Measurements from ENCODE around the gene HSF5.
A peak's percentile ranks its signal among the peaks of the same experiment; 100 is the strongest.

The HSF5 gene

GRCh38 chr17:58421711-58422110 lies 66.5 kb downstream of the HSF5 start:
- TF ChIP-seq, protein P1, sequence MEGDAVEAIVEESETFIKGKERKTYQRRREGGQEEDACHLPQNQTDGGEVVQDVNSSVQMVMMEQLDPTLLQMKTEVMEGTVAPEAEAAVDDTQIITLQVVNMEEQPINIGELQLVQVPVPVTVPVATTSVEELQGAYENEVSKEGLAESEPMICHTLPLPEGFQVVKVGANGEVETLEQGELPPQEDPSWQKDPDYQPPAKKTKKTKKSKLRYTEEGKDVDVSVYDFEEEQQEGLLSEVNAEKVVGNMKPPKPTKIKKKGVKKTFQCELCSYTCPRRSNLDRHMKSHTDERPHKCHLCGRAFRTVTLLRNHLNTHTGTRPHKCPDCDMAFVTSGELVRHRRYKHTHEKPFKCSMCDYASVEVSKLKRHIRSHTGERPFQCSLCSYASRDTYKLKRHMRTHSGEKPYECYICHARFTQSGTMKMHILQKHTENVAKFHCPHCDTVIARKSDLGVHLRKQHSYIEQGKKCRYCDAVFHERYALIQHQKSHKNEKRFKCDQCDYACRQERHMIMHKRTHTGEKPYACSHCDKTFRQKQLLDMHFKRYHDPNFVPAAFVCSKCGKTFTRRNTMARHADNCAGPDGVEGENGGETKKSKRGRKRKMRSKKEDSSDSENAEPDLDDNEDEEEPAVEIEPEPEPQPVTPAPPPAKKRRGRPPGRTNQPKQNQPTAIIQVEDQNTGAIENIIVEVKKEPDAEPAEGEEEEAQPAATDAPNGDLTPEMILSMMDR (conservative IDR thresholded peaks at IDR 0.05; ENCODE audit: low read depth, low read length) = no peak
- no peak for DNase-seq (ENCODE audit: low read depth)
- H3K4me3 ChIP-seq (ENCODE audit: low read depth, low read length) = no peak overlapping the region

- TF ChIP-seq, protein P1 (conservative IDR thresholded peaks at IDR 0.05; ENCODE audit: low read depth, low read length) = no peak
- DNase-seq (ENCODE audit: low read depth) = no peak
- H3K4me3 ChIP-seq (ENCODE audit: low read depth, low read length) = no peak overlapping the region
Observed at GRCh38 chr17:58420827-58421226, 67.4 kb downstream of the HSF5 start.

GRCh38 chr17:58417300-58418092 lies 70.7 kb downstream of the HSF5 start, which contains the start of gene RNF43:
Gene RNF43, minus strand, starts transcription at chr17:58417534. Its CDS starts 1,957 bp downstream, at chr17:58415577.
- peak; percentile 90 for DNase-seq (ENCODE audit: low read depth)
- TF ChIP-seq, protein P1 (conservative IDR thresholded peaks at IDR 0.05; ENCODE audit: low read depth, low read length) = peak; percentile 92
- H3K4me3 ChIP-seq (ENCODE audit: low read depth, low read length) = peak within 1 kb of the TSS; percentile 45

GRCh38 chr17:58416937-58417299 lies 71.3 kb downstream of the HSF5 start:
- DNase-seq (ENCODE audit: low read depth) = no peak
- no peak overlapping the region for H3K4me3 ChIP-seq (ENCODE audit: low read depth, low read length)
- TF ChIP-seq, protein P1 (conservative IDR thresholded peaks at IDR 0.05; ENCODE audit: low read depth, low read length) = no peak

DNA sequence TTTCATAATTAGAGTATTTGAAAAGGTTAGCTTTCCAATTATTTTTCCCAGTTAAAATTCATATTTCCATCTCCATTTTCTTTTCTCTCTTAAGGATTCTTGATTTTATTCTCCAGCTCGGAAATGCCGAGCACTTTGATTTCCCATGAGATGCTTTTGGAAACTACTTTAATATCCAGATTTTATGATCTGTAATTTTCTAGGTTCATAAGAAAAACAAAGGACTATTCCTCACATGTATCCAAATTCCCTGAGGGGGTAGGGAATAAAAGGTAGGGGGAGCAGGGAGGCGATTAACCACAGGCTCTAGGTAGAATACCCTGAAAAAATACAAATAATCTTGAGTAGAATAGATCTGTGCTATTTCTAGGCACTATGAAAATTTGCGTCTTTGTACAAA lies 71.8 kb downstream of the HSF5 start:
- TF ChIP-seq, protein P1 (conservative IDR thresholded peaks at IDR 0.05; ENCODE audit: low read depth, low read length) = no peak
- DNase-seq (ENCODE audit: low read depth) = no peak
- H3K4me3 ChIP-seq (ENCODE audit: low read depth, low read length) = no peak overlapping the region

GRCh38 chr17:58415371-58416055 lies 72.7 kb downstream of the HSF5 start:
- H3K4me3 ChIP-seq (ENCODE audit: low read depth, low read length) = no peak overlapping the region

More at GRCh38 chr17:58415371-58416055, 72.7 kb downstream of the HSF5 start:
- TF ChIP-seq, protein P1 (conservative IDR thresholded peaks at IDR 0.05; ENCODE audit: low read depth, low read length) = no peak
- no peak for DNase-seq (ENCODE audit: low read depth)
